T-cell (primary cell): Measurements from ENCODE around the gene RNF103. TPM values are rescaled to one million over a fixed set of nuclear protein-coding genes. Genes with fewer than 3 reads are reported as not detected.

Experiments
- ATAC-seq, 4 experiments: fragments of 200-7000 bp in 3 of 4; fragments of 150-1000 bp in 1 of 4; cut with Tn5 transposase; replicated peaks in 1 of 4; 1 replicate in 3 of 4; 2 replicates in 1 of 4; pipeline ENCODE4 v1.10.0; 2021; ENCODE audit warnings: moderate library complexity in 3 of 4, mild to moderate bottlenecking in 2 of 4, moderate number of reproducible peaks in 1 of 4
- CTCF ChIA-PET, 2 donors: fragments of 300-600 bp; sonication (Branson Sonifier 250); formaldehyde crosslinking; loops; one replicate each; lab custom pipeline; 2022; ENCODE audit warnings: antibody characterized with exemption in 2 of 2; lab: Charles Lee
- POLR2A ChIA-PET, 2 donors: fragments of 300-600 bp; sonication (Branson Sonifier 250); formaldehyde crosslinking; loops; one replicate each; lab custom pipeline; 2022; ENCODE audit warnings: antibody characterized with exemption in 2 of 2; lab: Charles Lee
- DNase-seq, 35 experiments: peaks; one replicate each; pipeline versions ENCODE4 v3.0.0 to v3.0.0-alpha.2; 2013 to 2023
- H3K27ac ChIP-seq: one replicate; pipeline ENCODE4 v1.5.1; 2013; ENCODE audit warnings: low read length
- H3K27me3 ChIP-seq, 2 experiments: replicated peaks in 1 of 2; 1 replicate in 1 of 2; 2 replicates in 1 of 2; pipeline versions ENCODE4 v1.6.1 to v1.7.0; 2013; ENCODE audit warnings: low read length in 1 of 2, mixed read lengths in 1 of 2; ENCODE audit not compliant: control insufficient read depth in 2 of 2, insufficient read depth in 2 of 2; ENCODE audit errors: extremely low read depth in 1 of 2
- H3K36me3 ChIP-seq, 2 donors: 1 replicate in 1 of 2; 2 replicates in 1 of 2; pipeline versions ENCODE4 v1.6.1 to v1.7.0; 2013; ENCODE audit warnings: low read length in 1 of 2; ENCODE audit not compliant: control insufficient read depth in 2 of 2, insufficient read depth in 1 of 2; ENCODE audit errors: extremely low read depth in 1 of 2
- H3K4me1 ChIP-seq, 2 experiments: 1 replicate in 1 of 2; 2 replicates in 1 of 2; pipeline versions ENCODE4 v1.6.1 to v1.7.0; 2013; ENCODE audit warnings: low read length in 2 of 2, mixed read lengths in 1 of 2; ENCODE audit not compliant: insufficient read depth in 2 of 2, control insufficient read depth in 1 of 2; ENCODE audit errors: extremely low read depth in 1 of 2
- H3K4me3 ChIP-seq, 2 donors: 1 replicate in 1 of 2; 2 replicates in 1 of 2; pipeline versions ENCODE4 v1.5.1 to v1.7.0; 2013; ENCODE audit warnings: mild to moderate bottlenecking in 2 of 2, low read length in 1 of 2, moderate library complexity in 1 of 2; ENCODE audit not compliant: control insufficient read depth in 1 of 2; ENCODE audit errors: extremely low read depth in 1 of 2
- H3K9me3 ChIP-seq: 2 replicates; pipeline ENCODE4 v1.7.0; 2013
- H3K27ac Mint-ChIP-seq, 2 donors: one replicate each; pipeline ENCODE4 v1.8.0; 2020 to 2021; ENCODE audit warnings: mild to moderate bottlenecking in 2 of 2, mixed read lengths in 2 of 2
- H3K27me3 Mint-ChIP-seq, 2 donors: one replicate each; pipeline ENCODE4 v1.8.0; 2021 to 2022; ENCODE audit warnings: mixed read lengths in 2 of 2
- H3K36me3 Mint-ChIP-seq: one replicate; pipeline ENCODE4 v1.8.0; 2021; ENCODE audit warnings: mixed read lengths
- H3K4me1 Mint-ChIP-seq, 3 donors: one replicate each; pipeline ENCODE4 v1.8.0; 2020 to 2022; ENCODE audit warnings: mixed read lengths in 3 of 3, mild to moderate bottlenecking in 1 of 3
- H3K4me3 Mint-ChIP-seq, 3 donors: one replicate each; pipeline ENCODE4 v1.8.0; 2020 to 2022; ENCODE audit warnings: mild to moderate bottlenecking in 3 of 3, mixed read lengths in 3 of 3, moderate library complexity in 3 of 3
- H3K9me3 Mint-ChIP-seq, 3 donors: one replicate each; pipeline ENCODE4 v1.8.0; 2020 to 2022; ENCODE audit warnings: mixed read lengths in 3 of 3
- WGBS: methylation state at CpG from one replicate; pipeline ENCODE4 v1.1.5; 2013; ENCODE audit warnings: missing lambda C conversion rate; ENCODE audit not compliant: insufficient coverage; 5-methylcytosine and 5-hydroxymethylcytosine counted together
- total RNA-seq, 35 experiments: library from RNA in 6 of 35; stranded (reverse) in 6 of 35; fragments of 120-200 nt in 1 of 35; gene quantifications; one replicate each; pipeline versions ENCODE4 v1.2.1 to v1.2.4 and lab custom pipeline; 2013 to 2026

RNF103 gene
- total RNA-seq, 5 donors from 2014 or later (not counting 1 experiment from before 2014, with no cell fraction given): 30.3 to 65.1 (median 32.7) TPM

DNA sequence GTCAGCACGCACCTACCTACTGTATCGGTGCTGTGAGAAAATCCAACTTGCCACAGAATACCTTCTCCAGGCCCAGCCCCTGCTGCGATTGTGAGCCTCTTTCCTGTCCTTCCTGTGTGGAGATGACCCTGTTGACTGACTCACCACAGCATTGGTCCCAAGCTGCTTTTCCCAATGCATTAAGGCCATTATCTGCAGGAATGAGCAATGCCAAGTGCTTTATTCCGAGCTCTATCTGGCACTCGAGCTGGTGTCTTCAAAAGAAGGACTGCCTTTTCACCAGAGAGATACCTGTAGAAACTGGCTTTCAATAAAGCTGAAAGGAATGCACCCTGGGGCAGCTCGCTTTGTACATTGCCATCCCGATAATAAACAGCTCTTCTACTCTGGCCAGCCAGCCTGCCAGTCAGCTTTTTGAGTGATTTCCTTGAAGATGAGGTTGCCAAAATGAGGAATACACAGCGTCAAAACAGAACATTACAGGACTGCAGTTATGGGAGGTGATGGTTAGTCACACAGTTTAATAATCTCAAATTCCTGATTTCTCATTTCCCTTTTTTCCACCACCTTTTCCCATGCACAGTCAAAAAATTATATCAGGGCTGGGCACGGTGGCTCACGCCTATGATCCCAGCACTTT is 8.3 kb upstream of the RNF103 start:
- WGBS: 98% methylated on average over 5 of the region's 10 CpGs
- Mint-ChIP-seq H3K4me3 (no peak overlapping the region), H3K4me1 (no peaks in the 10 kb centered on the region), H3K9me3 (no peaks in the 10 kb centered on the region), H3K27ac (no peak overlapping the region), H3K27me3 (peaks cover 6 to 9% of the 10 kb centered on the region in 2 donors), H3K36me3 (no peaks in the 10 kb centered on the region)
- Histone ChIP-seq H3K4me3 (no peak overlapping the region), H3K27me3 (peaks cover 0 to 11% of the 10 kb centered on the region in 2 experiments), H3K36me3 (no peaks in the 10 kb centered on the region), H3K9me3 (no peaks in the 10 kb centered on the region), H3K4me1 (no peaks in the 10 kb centered on the region), H3K27ac (no peak overlapping the region)
- POLR2A ChIA-PET: interaction anchor here in 1 of 2 donors (0.6 kb wide), 1 partner anchor 112 kb away, joined by 3 read pairs; no protein-coding TSS in a partner anchor
- CTCF ChIA-PET: no interaction called here
- no peak for DNase-seq
- no peak for ATAC-seq

DNA sequence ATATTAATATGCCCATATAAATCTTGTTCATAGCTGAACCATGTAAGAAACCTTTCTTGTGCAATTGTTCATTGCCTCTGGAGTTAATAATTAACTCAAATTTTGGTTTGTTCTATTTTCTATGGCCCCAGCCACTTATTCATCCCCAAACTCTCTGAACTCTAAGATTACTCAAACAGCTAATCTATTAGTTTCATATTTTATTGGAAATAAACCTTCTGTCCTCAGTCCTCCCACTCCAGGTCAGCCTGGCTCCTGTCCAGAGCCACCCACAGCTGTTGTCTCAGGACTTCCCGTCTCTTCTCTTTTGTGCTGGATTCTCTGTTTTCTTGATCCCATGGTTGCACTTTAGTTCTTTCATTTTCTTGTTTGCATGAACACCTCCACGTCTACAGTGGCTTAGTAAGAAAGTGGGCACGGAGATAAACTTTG is 4.4 kb upstream of the RNF103 start:
- no peak for ATAC-seq
- WGBS: no CpG with 5 or more reads among the region's 3 CpGs
- DNase-seq: no peak

DNA sequence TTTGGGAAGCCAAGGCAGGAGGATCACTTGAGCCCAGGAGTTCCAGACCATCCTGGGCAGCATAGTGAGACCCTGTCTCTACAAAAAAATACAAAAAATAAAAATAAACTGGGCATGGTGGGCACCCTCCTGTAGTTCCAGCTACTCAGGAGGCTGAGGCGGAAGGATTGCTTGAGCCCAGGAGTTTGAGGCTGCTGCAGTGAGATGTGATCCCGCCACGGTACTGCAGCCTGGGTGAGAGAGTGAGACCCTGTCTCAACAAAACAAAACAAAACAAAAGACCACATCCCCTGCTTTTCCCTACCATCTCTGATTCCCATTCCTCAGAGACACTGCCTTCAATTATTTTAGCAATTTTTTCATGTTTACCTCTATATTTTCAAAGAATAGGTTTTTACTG is 3.9 kb upstream of the RNF103 start:
- Mint-ChIP-seq H3K27me3 (peaks cover 6 to 9% of the 10 kb centered on the region in 2 donors), H3K4me3 (no peak overlapping the region), H3K9me3 (no peaks in the 10 kb centered on the region), H3K4me1 (peaks cover 0 to 5% (median 5%) of the 10 kb centered on the region in 3 donors), H3K36me3 (no peaks in the 10 kb centered on the region), H3K27ac (no peak overlapping the region)
- ATAC-seq (no peak), DNase-seq (no peak)
- Histone ChIP-seq H3K27ac (no peak overlapping the region), H3K9me3 (no peaks in the 10 kb centered on the region), H3K27me3 (peaks cover 0 to 8% of the 10 kb centered on the region in 2 experiments), H3K4me1 (peaks cover 0 to 7% of the 10 kb centered on the region in 2 experiments), H3K36me3 (no peaks in the 10 kb centered on the region), H3K4me3 (no peak overlapping the region)
- WGBS: 100% methylated on average over 1 of the region's 3 CpGs
- POLR2A ChIA-PET: interaction anchor here in 1 of 2 donors (0.6 kb wide), 1 partner anchor 74 kb away, joined by 4 read pairs; no protein-coding TSS in a partner anchor
- CTCF ChIA-PET: interaction anchor here (0.5 to 0.6 kb wide), 2 partner anchors 45 to 69 kb away, joined by 3 to 4 read pairs; no protein-coding TSS in a partner anchor

More for the DNA sequence above, 4.4 kb upstream of the RNF103 start:
- Mint-ChIP-seq H3K4me3 (no peak overlapping the region), H3K9me3 (no peaks in the 10 kb centered on the region), H3K27ac (peak overlapping the region in 1 of 2 donors; percentile 13), H3K4me1 (peaks cover 0 to 5% (median 5%) of the 10 kb centered on the region in 3 donors), H3K27me3 (peaks cover 6 to 9% of the 10 kb centered on the region in 2 donors), H3K36me3 (no peaks in the 10 kb centered on the region)
- Histone ChIP-seq H3K4me3 (no peak overlapping the region), H3K9me3 (no peaks in the 10 kb centered on the region), H3K27ac (no peak overlapping the region), H3K27me3 (peaks cover 0 to 8% of the 10 kb centered on the region in 2 experiments), H3K36me3 (no peaks in the 10 kb centered on the region), H3K4me1 (peaks cover 0 to 7% of the 10 kb centered on the region in 2 experiments)
- ChIA-PET POLR2A (no interaction called here), CTCF (interaction anchor here in 1 of 2 donors (0.5 kb wide), 1 partner anchor 70 kb away, joined by 4 read pairs; no protein-coding TSS in a partner anchor)

DNA sequence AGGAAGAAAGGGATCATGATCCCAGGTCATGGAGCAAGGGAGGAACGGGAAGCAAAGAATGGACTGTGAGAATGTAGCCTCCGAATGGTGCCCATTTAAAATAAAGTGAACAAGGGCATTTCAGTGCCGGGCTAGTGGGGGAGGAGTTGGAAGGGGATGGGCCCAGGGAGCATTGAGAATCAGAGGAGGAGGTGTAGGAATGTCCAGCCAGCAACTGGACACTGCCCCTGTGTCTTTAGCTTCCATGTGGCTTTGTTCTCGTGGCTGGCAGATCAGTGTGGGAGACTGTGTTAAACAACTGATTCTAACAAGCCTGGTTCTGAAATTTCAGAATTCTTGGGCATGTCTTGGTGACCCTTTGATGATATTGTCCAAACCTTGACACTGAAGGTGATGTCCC is 1.4 kb upstream of the RNF103 start:
- no peak for ATAC-seq

DNA sequence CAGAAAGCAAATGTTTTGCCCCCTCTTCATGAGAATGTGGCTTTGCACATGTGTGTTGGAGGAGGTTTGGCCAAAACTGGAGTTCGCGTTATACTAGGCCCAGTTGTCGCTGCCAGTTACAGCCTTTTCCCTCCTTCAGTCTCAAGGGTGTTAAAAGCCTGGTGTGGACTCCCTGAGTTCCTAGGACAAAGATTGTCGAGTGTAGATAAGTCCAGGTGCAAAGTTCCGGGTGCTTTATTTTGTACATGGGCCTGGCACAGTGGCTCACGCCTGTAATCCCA is 542 bp upstream of the RNF103 start:
- H3K36me3 Mint-ChIP-seq: peaks cover 10% of the 10 kb centered on the region
- H3K27me3 ChIP-seq: peaks cover 0 to 2% of the 10 kb centered on the region in 2 experiments
- peak in 3 of 35 experiments; percentile 2 to 5 (median 5) for DNase-seq
- POLR2A ChIA-PET: no interaction called here
- H3K4me3 Mint-ChIP-seq: peak overlapping the region; percentile 75 to 92 (median 76)
- H3K4me3 ChIP-seq: peak overlapping the region in 1 of 2 donors; percentile 69
- H3K36me3 ChIP-seq: peaks cover 0 to 4% of the 10 kb centered on the region in 2 donors
- peaks cover 25 to 35% (median 32%) of the 10 kb centered on the region in 3 donors for H3K4me1 Mint-ChIP-seq
- 96% methylated on average over 4 of the region's 6 CpGs for WGBS
- no peak for ATAC-seq
- H3K27ac ChIP-seq: peak overlapping the region; percentile 91
- peaks cover 3 to 5% of the 10 kb centered on the region in 2 donors for H3K27me3 Mint-ChIP-seq
- CTCF ChIA-PET: no interaction called here
- H3K27ac Mint-ChIP-seq: peak overlapping the region; percentile 81 to 94
- H3K9me3 Mint-ChIP-seq: no peaks in the 10 kb centered on the region
- H3K9me3 ChIP-seq: no peaks in the 10 kb centered on the region
- H3K4me1 ChIP-seq: peaks cover 7 to 15% of the 10 kb centered on the region in 2 experiments

More for the DNA sequence above, 1.4 kb upstream of the RNF103 start:
- Histone ChIP-seq H3K4me1 (peaks cover 7 to 14% of the 10 kb centered on the region in 2 experiments), H3K4me3 (no peak overlapping the region), H3K27me3 (peaks cover 0 to 6% of the 10 kb centered on the region in 2 experiments), H3K9me3 (no peaks in the 10 kb centered on the region), H3K36me3 (peaks cover 0 to under 1% of the 10 kb centered on the region in 2 donors), H3K27ac (no peak overlapping the region)
- ChIA-PET CTCF (no interaction called here), POLR2A (no interaction called here)
- Mint-ChIP-seq H3K27me3 (peaks cover 5 to 6% of the 10 kb centered on the region in 2 donors), H3K4me3 (peak overlapping the region; percentile 0 to 24 (median 3)), H3K4me1 (peaks cover 16 to 28% (median 24%) of the 10 kb centered on the region in 3 donors), H3K9me3 (no peaks in the 10 kb centered on the region), H3K27ac (peak overlapping the region in 1 of 2 donors; percentile 64), H3K36me3 (peaks cover 3% of the 10 kb centered on the region)
- DNase-seq: no peak
- 94% methylated on average over 4 of the region's 4 CpGs for WGBS

DNA sequence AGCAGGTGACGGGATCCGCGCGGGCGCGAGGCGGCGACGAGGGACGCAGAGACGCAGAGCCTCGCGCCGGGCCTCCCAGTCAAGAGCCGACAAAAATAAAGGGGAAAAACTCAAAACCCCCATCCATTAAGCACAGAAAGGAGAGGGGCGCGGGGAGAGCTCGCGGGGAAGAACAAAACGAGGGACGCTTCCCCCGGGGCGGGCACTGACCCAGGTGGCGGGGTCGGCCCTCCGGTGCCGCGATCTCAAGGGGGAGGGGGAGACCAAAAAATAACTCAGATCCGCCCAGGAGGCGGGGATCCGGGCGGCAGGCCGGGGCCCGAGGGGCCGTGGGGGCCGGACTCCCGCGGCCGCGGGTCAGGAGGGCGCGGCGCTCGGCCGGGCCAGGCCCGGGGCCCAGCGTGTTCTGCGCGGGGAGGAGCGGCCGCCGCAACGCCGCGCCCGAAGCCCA is 597 bp downstream of the RNF103 start:
- peak in 3 of 4 experiments; percentile 8 to 42 (median 23) for ATAC-seq

More for the DNA sequence above, 597 bp downstream of the RNF103 start:
- no peaks in the 10 kb centered on the region for H3K9me3 Mint-ChIP-seq
- Histone ChIP-seq H3K36me3 (peaks cover 0 to 10% of the 10 kb centered on the region in 2 donors), H3K9me3 (no peaks in the 10 kb centered on the region), H3K4me3 (peak overlapping the region; percentile 77 to 79), H3K4me1 (peaks cover 7 to 16% of the 10 kb centered on the region in 2 experiments), H3K27me3 (no peaks in the 10 kb centered on the region), H3K27ac (peak overlapping the region; percentile 68)
- CTCF ChIA-PET: no interaction called here
- no peaks in the 10 kb centered on the region for H3K27me3 Mint-ChIP-seq
- DNase-seq: peak in 34 of 35 experiments; percentile 1 to 51 (median 26)
- H3K36me3 Mint-ChIP-seq: peaks cover 22% of the 10 kb centered on the region
- peaks cover 37 to 47% (median 43%) of the 10 kb centered on the region in 3 donors for H3K4me1 Mint-ChIP-seq
- POLR2A ChIA-PET: no interaction called here
- peak overlapping the region; percentile 92 to 96 (median 94) for H3K4me3 Mint-ChIP-seq
- WGBS: under 1% methylated on average over 37 of the region's 56 CpGs
- peak overlapping the region; percentile 90 to 92 for H3K27ac Mint-ChIP-seq
